Thymus (tissue), 11 donors: Measurements from ENCODE around the gene LGALS3BP. TPM values are rescaled to one million over a fixed set of nuclear protein-coding genes. Genes with fewer than 3 reads are reported as not detected.
A peak's percentile ranks its signal among the peaks of the same experiment; 100 is the strongest.

Experiments
- DNase-seq, 9 donors: peaks; one replicate each; pipeline ENCODE4 v3.0.0-alpha.2; 2013; ENCODE audit warnings: low spot score in 9 of 9, low read depth in 6 of 9, missing footprints in 1 of 9
- H3K27ac ChIP-seq, 2 donors: one replicate each; pipeline ENCODE4 v1.5.1; 2013; ENCODE audit warnings: control low read depth in 1 of 2, low read depth in 1 of 2, low read length in 1 of 2, mild to moderate bottlenecking in 1 of 2, moderate library complexity in 1 of 2
- H3K27me3 ChIP-seq, 2 donors: one replicate each; pipeline ENCODE4 v1.5.1; 2013; ENCODE audit warnings: low read length in 1 of 2; ENCODE audit not compliant: control insufficient read depth in 2 of 2, insufficient read depth in 1 of 2
- H3K36me3 ChIP-seq, 2 donors: one replicate each; pipeline ENCODE4 v1.5.1; 2013; ENCODE audit warnings: low read length in 1 of 2, mild to moderate bottlenecking in 1 of 2, moderate library complexity in 1 of 2; ENCODE audit not compliant: control insufficient read depth in 2 of 2, insufficient read depth in 2 of 2
- H3K4me1 ChIP-seq, 2 donors: one replicate each; pipeline ENCODE4 v1.5.1; 2013; ENCODE audit warnings: low read length in 2 of 2; ENCODE audit not compliant: control insufficient read depth in 2 of 2, insufficient read depth in 2 of 2
- H3K4me3 ChIP-seq, 2 donors: one replicate each; pipeline ENCODE4 v1.5.1; 2013; ENCODE audit warnings: low read length in 2 of 2, control low read depth in 1 of 2, mild to moderate bottlenecking in 1 of 2
- H3K9me3 ChIP-seq, 2 donors: one replicate each; pipeline ENCODE4 v1.5.1; 2013; ENCODE audit warnings: low read length in 1 of 2, mild to moderate bottlenecking in 1 of 2; ENCODE audit not compliant: control insufficient read depth in 2 of 2, insufficient read depth in 1 of 2
- WGBS: extraction: QIAGEN DNeasy Blood & Tissue Kit; methylation state at CpG from one replicate; pipeline ENCODE4 v1.1.7; 2013; 5-methylcytosine and 5-hydroxymethylcytosine counted together
- polyA plus RNA-seq: library from polyadenylated mRNA; stranded (reverse); fragments of 200-250 nt; gene quantifications from one replicate; pipeline ENCODE4 v1.2.3, GENCODE V29; 2013
- total RNA-seq: library from RNA; stranded (reverse); fragments of 120-200 nt; gene quantifications from one replicate; pipeline ENCODE4 v1.2.4, GENCODE V29; 2013
- donor health status: healthy.

The LGALS3BP gene
- total and polyA plus RNA-seq, 2 donors: 66.1 to 81.3 TPM

DNA sequence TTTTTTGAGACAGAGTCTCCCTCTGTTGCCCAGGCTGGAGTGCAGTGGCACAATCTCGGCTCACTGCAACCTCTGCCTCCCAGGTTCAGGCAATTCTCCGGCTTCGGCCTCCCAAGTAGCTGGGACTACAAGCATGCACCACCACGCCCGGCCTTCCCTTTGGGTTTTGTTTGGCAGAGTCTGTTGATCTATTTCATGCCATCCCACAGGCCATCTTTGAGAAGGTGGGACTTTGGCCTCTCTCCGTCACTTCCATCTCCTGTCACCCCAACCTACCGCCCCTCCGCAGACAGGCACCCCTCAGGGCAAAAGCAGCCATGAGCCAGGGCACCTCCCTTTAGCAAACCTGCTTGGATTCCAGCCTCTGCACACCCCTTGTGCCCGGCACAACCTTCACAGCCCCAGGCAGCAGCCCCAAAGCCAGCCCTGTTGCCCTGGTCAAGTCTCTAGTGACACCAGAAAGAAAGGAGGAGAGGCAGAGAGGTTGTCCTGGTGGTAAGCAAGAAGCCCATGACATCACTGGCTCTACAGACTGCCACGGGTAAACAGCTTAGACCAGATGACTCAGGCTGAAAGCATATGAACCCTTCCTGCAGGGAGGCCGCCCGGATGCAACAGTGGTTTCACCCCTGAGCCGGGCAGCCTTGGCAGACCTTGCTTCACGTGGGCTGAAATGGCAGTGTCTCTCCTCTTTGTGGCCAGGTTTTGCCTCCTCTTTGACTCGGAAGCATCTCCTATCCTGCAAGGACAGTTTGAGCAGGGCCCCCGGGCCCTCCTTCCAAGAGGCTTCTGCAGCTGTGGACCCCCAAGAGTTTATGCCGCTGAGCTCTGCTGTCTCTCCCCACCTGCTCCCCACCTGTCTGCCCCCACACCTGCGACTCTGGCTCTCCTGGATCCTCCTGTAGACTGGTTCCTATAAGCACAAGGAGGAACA lies 46.4 kb downstream of the LGALS3BP start:
- no peak for DNase-seq
- no peaks in the 10 kb centered on the region for H3K9me3 ChIP-seq
- WGBS: 85% methylated on average over 18 of the region's 18 CpGs

DNA sequence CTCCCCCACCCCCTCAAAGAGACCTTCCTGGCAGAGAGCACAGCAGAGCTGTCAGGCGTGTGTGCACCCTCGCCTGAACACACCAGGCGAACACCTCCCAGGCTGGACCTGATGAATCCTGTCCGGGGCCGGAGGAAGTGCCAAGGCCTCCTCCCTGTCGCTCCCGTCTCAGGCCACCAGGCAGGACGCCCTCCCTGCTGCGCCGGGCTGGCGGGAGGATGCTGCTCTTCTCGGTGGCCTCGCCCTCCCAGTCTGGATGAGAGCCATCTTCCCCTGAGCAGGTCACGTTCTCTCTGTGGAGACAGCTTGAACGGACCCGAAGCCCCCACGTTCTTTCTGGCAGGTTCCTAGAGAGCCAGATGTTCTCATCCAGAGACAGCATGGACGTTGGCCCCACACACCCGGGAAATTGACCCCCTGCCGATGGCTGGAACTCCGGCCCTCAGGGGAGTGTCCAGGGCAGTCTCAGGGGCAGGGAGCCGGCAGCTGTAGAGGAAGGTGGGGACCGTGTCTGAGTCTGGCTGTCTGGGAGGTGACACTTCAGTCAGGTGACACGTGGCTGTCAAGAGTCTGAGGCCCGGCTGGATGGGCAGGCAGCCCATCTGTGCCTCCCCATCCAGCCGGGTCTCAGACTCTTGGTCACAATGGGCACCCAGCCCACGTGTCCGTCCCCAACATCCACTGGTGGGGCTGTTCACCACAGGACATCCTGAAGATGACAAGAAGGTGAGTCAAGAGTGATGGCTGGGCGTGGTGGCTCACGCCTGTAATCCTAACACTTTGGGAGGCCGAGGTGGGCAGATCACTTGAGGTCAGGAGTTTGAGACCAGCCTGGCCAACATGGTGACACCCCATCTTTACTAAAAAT lies 49.6 kb downstream of the LGALS3BP start:
- Histone ChIP-seq H3K4me3 (no peak overlapping the region), H3K27ac (no peak overlapping the region), H3K27me3 (peaks cover 0 to 6% of the 10 kb centered on the region in 2 donors), H3K4me1 (peaks cover 5 to 28% of the 10 kb centered on the region in 2 donors), H3K36me3 (no peaks in the 10 kb centered on the region), H3K9me3 (no peaks in the 10 kb centered on the region)
- DNase-seq: no peak
- WGBS: 86% methylated on average over 31 of the region's 31 CpGs

More for the DNA sequence above, 46.4 kb downstream of the LGALS3BP start:
- Histone ChIP-seq H3K27me3 (no peaks in the 10 kb centered on the region), H3K36me3 (no peaks in the 10 kb centered on the region), H3K4me3 (no peak overlapping the region), H3K4me1 (peaks cover 0 to 22% of the 10 kb centered on the region in 2 donors), H3K27ac (peak overlapping the region in 1 of 2 donors; percentile 4)

DNA sequence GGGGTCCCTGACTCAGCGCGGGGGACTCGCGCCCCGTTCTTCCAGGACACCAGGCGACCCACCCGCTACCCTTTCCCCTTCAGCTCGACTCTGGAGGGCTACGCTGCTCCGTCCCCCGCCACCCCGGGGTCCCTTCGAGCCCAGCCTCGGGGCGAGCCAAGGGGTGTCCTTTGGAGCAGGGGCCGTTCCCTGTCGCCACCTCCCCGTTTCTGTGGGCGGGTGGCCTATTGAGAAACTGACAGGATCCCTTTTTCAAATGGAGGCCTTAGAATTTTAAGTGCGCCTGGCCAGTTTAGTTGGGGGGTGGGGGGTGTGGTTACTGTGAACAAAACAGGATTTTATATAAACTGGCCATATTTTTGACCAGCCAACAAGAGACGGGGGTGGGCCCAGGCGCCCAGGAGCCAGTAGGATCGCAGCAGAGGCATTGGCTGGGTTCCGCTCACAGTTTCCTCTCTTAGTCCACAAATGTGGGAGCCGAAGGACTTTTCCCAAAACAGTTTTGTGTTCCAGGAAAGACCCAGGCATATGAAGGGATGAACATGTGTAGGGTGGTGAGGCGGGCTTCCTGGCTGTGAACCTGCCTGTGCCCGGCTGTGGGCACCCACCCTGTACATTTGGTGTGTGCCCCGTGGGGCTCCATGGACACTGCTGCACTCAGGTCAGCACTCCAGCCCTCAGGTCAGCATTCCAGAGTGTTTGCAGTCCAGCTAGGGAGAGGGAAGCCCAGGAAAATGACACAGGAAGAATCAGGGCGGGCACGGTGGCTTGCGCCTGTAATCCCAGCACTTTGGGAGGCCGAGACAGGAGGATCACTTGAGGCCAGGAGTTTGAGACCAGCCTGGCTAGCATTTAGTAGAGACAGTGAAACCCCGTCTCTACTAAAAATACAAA lies 53.8 kb downstream of the LGALS3BP start:
- peak overlapping the region; percentile 48 to 87 for H3K4me3 ChIP-seq
- no peaks in the 10 kb centered on the region for H3K9me3 ChIP-seq
- peak overlapping the region; percentile 4 to 58 for H3K27ac ChIP-seq
- H3K4me1 ChIP-seq: peaks cover 23 to 40% of the 10 kb centered on the region in 2 donors
- WGBS: 41% methylated on average over 33 of the region's 33 CpGs
- H3K27me3 ChIP-seq: peaks cover 0 to 6% of the 10 kb centered on the region in 2 donors
- DNase-seq: no peak
- H3K36me3 ChIP-seq: peaks cover under 1 to 14% of the 10 kb centered on the region in 2 donors

DNA sequence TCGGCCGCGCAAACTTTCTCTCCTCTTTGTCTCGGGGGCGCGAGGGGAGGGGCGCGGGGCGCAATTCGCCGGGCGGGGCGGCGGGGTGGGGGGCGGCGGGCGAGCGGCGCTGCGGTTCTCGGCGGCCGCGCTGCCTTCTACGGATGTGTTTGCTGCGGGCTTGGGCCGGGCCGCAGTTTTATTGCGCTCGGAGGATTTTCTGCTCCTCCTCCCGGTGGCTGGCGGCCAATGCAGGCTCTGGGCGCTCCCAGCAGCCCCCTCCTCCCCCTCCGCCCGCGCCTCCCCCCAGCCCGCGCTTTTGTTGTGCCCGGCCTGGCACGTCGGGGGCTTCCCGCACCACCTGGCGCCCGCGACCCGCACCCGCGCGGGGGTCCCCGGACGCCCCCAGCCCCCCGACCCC lies 54.5 kb downstream of the LGALS3BP start, which contains the start of gene TIMP2:
TSS of gene TIMP2 (minus strand) at position 154 of the 400 bp plus-strand sequence. CDS start 299 bp downstream, outside the sequence.
- Histone ChIP-seq H3K4me1 (peaks cover 28 to 47% of the 10 kb centered on the region in 2 donors), H3K9me3 (no peaks in the 10 kb centered on the region), H3K27me3 (peaks cover 0 to 6% of the 10 kb centered on the region in 2 donors), H3K4me3 (peak within 1 kb of the TSS; percentile 61 to 87), H3K27ac (peak within 1 kb of the TSS; percentile 65 to 74), H3K36me3 (peaks cover 3 to 19% of the 10 kb centered on the region in 2 donors)
- under 1% methylated on average over 52 of the region's 52 CpGs for WGBS
- DNase-seq: peak in 8 of 9 donors; percentile 72 to 93 (median 80)

DNA sequence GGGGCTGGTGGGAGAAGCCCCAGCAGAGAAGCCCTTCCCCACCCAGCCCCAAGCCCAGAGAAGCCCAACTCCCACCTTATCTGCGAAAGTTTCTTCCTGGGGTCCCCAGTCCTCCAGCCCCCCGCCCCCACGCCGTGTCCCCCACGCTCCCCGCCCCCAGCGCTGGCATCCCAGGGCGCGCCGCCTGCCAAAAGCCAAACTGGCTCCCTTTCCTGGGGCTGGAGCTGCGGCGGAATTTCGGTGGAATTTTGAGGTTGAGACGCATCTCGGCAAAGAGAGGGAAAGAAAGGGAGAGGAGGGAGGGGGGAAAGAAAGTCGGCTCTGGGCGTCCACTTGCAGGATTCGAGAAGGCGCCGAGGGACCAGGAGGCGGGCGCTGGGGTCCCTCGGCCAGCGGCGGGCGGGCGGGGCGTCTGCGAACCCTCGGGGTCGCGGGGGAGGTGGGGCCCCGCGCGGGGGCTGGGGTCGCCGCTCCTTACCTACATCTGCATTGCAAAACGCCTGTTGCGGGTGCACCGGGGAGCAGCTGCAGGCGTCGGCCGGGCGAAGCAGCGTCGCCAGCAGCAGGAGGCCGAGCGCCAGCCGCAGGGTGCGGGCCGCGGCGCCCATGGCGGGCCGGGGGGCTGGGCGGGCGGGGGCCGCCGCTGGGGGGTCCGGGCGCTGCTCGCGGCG lies 55.1 kb downstream of the LGALS3BP start:
- DNase-seq: peak in 1 of 9 donors; percentile 39
- Histone ChIP-seq H3K9me3 (no peaks in the 10 kb centered on the region), H3K27ac (peak overlapping the region; percentile 65 to 74), H3K36me3 (peaks cover 3 to 19% of the 10 kb centered on the region in 2 donors), H3K27me3 (peaks cover 0 to 6% of the 10 kb centered on the region in 2 donors), H3K4me1 (peaks cover 34 to 53% of the 10 kb centered on the region in 2 donors), H3K4me3 (peak overlapping the region; percentile 61 to 87)
- under 1% methylated on average over 64 of the region's 64 CpGs for WGBS

DNA sequence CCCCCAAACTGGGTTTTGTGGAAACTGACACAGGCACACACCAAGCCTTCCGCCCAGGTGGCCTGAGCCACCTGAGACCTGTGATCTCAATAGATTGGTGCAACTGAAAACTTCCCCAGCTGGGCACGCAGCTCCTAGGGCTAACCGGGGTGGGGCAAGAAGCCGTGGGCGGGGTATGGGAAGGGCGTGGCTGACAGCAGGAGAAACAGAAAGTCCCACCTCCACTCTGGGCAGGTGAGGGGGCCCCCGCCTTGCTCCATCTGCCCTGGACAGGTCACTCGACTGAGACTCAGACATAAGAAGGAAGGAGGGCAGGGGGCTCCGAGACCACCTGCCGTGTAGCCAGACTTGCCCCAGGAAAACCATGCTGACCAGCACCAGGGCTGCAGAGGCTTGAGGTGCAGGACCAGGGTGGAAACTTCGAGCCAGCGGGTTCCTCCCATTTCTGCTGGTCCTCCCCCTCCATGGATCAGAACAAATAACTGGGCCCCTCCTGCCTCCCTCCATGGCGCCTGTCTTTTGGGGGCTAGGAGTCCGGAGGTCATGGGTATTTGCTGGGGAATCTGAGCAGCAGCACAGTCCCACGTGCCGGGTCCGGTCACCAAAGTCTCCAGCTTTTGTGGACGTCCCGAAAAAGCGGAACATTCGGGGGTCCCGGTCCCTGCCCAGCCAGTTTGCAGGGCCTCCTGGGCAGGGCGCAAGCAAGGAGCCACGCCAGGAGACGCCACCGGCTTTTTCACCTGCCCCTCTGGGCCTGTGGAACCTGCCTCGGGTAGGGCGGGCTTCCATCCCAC lies 55.9 kb downstream of the LGALS3BP start:
- peaks cover 3 to 19% of the 10 kb centered on the region in 2 donors for H3K36me3 ChIP-seq
- H3K4me3 ChIP-seq: peak overlapping the region; percentile 61 to 87
- H3K27me3 ChIP-seq: peaks cover 0 to 6% of the 10 kb centered on the region in 2 donors
- WGBS: 2% methylated on average over 28 of the region's 28 CpGs
- peaks cover 34 to 59% of the 10 kb centered on the region in 2 donors for H3K4me1 ChIP-seq
- peak in 8 of 9 donors; percentile 60 to 90 (median 79) for DNase-seq
- H3K9me3 ChIP-seq: no peaks in the 10 kb centered on the region
- H3K27ac ChIP-seq: peak overlapping the region; percentile 22 to 86

DNA sequence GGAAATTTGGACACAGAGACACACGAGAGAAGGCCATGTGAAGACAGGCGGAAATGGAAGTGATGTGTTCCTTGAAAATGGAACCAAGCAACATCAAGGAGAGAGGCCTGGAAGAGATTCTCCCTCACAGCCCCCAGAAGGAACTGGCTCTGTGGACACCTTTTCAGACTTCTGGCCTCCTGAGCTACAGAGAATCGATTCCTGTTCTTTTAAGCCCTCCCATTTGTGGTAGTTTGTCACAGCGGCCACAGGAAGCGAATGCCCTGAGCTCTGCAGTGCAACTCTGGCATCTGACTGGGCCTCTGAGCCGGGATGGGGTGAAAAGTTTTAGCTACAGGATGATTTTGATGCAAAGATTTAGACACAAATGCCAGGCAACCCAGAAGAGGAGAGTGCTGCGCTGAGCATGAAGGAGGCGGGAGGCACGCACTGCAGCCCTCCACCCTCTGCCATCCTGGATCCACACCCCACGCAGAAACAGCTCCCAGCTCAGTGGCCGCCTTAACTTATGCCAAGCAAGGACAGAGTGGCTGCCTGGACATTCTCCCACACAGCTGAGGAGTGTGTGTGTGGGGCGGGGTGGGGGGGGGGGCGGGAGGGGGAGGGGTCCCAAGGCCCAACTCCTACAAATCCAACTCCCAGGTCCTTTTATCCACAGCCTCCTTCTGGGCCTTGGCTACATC lies 56.8 kb downstream of the LGALS3BP start:
- Histone ChIP-seq H3K9me3 (no peaks in the 10 kb centered on the region), H3K4me3 (peak overlapping the region; percentile 61 to 87), H3K27ac (peak overlapping the region; percentile 61 to 86), H3K36me3 (peaks cover 3 to 19% of the 10 kb centered on the region in 2 donors), H3K27me3 (peaks cover 0 to 6% of the 10 kb centered on the region in 2 donors), H3K4me1 (peaks cover 41 to 68% of the 10 kb centered on the region in 2 donors)
- peak in 1 of 9 donors; percentile 36 for DNase-seq
- WGBS: 64% methylated on average over 13 of the region's 13 CpGs
